ENCODE data around the gene LIPT2. TPM values are rescaled to one million over a fixed set of nuclear protein-coding genes. Genes with fewer than 3 reads are reported as not detected.

LIPT2 gene
- polyA plus RNA-seq, 1 donor from 2014 or later = 11.3 TPM

Small RNA genes lying within 50 kb of the gene (small RNA-seq; reads per million reads assigned to genes)
- gene CYCSP27 = 0 reads per million in 3 experiments

Other genes with a start within 250 kb of the LIPT2 start
- gene P4HA3, start 182.1 kb downstream of the LIPT2 start, polyA plus RNA-seq = not detected in 2 replicates
- 89.2 and 95.0 TPM in 2 replicates for gene PGM2L1, start 95.3 kb downstream of the LIPT2 start, polyA plus RNA-seq
- gene KCNE3, start 26.2 kb downstream of the LIPT2 start, polyA plus RNA-seq = not detected in 2 replicates
- 16.8 and 25.0 TPM in 2 replicates for gene POLD3, start 98.9 kb upstream of the LIPT2 start, polyA plus RNA-seq
- not detected in 2 replicates for gene CHRDL2, start 237.7 kb upstream of the LIPT2 start, polyA plus RNA-seq

Data from neural cell (in vitro differentiated cells).